Muscle layer of colon (tissue), 2 donors: ENCODE data around the gene SLC12A7.

Source experiments
- H3K27ac ChIP-seq: one replicate; pipeline ENCODE4 v1.7.0; 2013; ENCODE audit warnings: low read depth, mild to moderate bottlenecking, low read length, moderate library complexity
- H3K27me3 ChIP-seq, 2 donors: one replicate each; pipeline ENCODE4 v1.7.0; 2013; ENCODE audit warnings: low read length in 2 of 2, mild to moderate bottlenecking in 2 of 2; ENCODE audit not compliant: insufficient read depth in 2 of 2, control insufficient read depth in 1 of 2
- H3K36me3 ChIP-seq: one replicate; pipeline ENCODE4 v1.7.0; 2013; ENCODE audit warnings: mild to moderate bottlenecking, low read length; ENCODE audit not compliant: insufficient read depth
- H3K4me1 ChIP-seq: one replicate; pipeline ENCODE4 v1.7.0; 2013; ENCODE audit warnings: mild to moderate bottlenecking, low read length; ENCODE audit not compliant: insufficient read depth
- H3K4me3 ChIP-seq, 2 donors: one replicate each; pipeline ENCODE4 v1.7.0; 2013; ENCODE audit warnings: low read length in 2 of 2, low read depth in 1 of 2, mild to moderate bottlenecking in 1 of 2, moderate library complexity in 1 of 2
- H3K9ac ChIP-seq: one replicate; pipeline ENCODE4 v1.7.0; 2013; ENCODE audit warnings: low read length
- H3K9me3 ChIP-seq: one replicate; pipeline ENCODE4 v1.7.0; 2013; ENCODE audit warnings: mild to moderate bottlenecking, low read length
- donor health status: abdominal sarcoma.
- donor health status: Adenocarcinoma of cecum.

Gene SLC12A7

DNA sequence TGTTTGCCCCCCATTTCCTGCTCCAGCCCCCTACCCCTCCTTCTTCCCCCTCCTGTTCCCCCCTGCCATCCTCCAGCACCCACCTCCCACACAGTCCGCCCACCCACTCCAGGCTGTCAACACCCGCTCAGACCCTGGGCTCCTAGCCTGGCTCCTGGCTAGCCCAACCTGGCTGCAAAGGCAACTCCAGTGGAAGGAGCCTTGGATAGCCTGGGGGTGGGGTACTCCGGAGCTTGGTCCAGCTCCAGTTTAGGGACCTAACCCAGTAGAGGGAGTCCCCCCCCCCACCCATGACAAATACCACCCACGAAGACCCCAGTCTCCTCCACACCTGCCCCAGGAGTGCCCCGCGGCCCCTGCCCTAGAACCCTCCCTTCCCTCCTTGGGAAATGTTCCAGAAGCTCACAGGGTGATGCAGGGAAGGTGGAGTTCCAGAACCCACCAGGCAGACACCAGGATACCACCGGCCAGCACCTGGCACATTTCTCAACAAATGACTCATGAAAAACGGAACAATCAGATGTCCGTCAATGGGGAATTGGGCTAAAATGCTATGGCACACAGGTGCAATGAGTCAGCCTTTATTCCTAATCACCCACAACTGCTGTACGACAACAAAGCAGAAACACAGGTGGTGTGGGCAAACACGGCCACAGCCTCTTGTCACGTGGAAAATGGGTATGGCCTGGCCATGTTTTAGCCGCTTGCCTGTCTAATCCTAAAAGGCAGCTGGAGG, 901 bp upstream of the SLC12A7 start:
- Histone ChIP-seq H3K27ac (no peak overlapping the region), H3K9me3 (no peaks in the 10 kb centered on the region), H3K9ac (no peak overlapping the region), H3K27me3 (no peaks in the 10 kb centered on the region), H3K4me1 (peaks cover 13% of the 10 kb centered on the region), H3K36me3 (no peaks in the 10 kb centered on the region), H3K4me3 (no peak overlapping the region)

DNA sequence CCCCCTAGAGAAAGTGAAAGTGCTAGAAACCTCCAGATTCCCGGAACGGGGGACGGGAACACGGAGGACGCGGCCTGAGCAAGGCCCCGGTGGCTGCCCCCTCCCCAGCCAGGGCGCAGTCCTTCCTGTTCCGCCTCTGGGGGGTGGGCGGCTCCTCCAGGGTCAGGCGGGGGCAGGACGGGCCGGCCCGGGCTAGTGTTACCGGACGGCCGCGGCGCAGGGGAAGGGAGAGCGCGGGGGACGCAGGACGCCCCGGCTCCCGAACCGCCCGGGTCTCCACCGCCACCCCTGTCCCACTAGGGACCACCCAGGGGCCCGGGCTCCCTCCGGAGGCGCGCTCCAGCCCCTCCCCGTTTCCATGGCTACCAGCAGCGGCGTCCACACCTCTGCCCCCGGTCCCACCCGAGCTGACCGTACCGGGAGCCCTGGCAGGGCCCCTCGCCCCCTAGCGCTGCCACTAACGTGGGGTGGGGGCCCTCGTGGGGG, 579 bp downstream of the SLC12A7 start:
- H3K9ac ChIP-seq = peak overlapping the region; percentile 82
- no peaks in the 10 kb centered on the region for H3K36me3 ChIP-seq
- H3K4me1 ChIP-seq = peaks cover 18% of the 10 kb centered on the region
- no peaks in the 10 kb centered on the region for H3K9me3 ChIP-seq
- peak overlapping the region; percentile 68 for H3K27ac ChIP-seq
- H3K4me3 ChIP-seq = peak overlapping the region; percentile 86 to 91
- H3K27me3 ChIP-seq = no peaks in the 10 kb centered on the region

DNA sequence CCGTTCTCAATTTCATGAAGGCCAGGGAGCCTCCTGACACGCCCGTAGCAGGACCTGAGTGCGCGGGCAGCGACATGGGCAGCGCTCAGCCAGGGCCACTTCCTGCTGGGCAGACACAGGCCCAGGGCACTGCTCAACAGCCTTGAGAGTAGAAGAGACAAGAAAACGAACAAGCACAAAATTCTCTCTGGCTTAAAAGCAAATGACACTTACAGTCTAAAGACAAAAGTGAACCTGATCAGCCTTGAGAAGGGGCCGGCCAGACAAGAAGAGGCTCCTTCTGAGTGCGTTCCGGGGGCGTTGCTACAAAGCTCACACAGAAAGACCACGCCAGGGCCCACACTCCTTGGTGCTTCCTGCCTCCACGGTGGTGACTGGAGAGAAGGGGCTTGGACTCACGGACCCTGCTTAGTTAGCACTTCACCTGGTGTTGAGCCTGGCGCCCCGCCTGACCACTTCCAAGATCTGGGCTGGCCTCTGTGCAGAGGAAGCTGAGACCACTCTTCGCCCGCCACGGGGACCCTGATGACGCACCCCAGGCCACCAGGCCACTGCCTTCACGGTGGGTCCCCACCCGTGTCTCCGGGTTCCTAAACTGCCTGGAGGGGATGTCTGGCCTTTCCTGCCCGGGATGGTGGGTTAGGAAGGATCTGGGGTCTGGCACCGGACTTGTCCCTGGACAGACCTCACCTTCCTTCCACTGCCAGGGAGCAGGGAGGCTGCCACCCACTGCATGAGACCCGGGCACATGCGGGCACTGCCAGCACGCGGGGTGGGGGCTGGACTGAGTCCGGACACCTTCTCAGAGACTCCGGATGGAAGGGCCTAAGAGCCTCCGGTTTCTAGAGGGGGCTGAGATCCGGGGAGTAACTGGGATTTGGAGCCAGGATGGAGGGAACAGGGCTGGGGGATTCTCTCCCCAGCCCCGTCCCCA, 1.3 kb downstream of the SLC12A7 start:
- peak overlapping the region; percentile 86 to 91 for H3K4me3 ChIP-seq
- H3K4me1 ChIP-seq = peaks cover 21% of the 10 kb centered on the region
- no peaks in the 10 kb centered on the region for H3K27me3 ChIP-seq
- H3K9ac ChIP-seq = peak overlapping the region; percentile 82
- H3K27ac ChIP-seq = peak overlapping the region; percentile 68
- H3K9me3 ChIP-seq = no peaks in the 10 kb centered on the region
- no peaks in the 10 kb centered on the region for H3K36me3 ChIP-seq

DNA sequence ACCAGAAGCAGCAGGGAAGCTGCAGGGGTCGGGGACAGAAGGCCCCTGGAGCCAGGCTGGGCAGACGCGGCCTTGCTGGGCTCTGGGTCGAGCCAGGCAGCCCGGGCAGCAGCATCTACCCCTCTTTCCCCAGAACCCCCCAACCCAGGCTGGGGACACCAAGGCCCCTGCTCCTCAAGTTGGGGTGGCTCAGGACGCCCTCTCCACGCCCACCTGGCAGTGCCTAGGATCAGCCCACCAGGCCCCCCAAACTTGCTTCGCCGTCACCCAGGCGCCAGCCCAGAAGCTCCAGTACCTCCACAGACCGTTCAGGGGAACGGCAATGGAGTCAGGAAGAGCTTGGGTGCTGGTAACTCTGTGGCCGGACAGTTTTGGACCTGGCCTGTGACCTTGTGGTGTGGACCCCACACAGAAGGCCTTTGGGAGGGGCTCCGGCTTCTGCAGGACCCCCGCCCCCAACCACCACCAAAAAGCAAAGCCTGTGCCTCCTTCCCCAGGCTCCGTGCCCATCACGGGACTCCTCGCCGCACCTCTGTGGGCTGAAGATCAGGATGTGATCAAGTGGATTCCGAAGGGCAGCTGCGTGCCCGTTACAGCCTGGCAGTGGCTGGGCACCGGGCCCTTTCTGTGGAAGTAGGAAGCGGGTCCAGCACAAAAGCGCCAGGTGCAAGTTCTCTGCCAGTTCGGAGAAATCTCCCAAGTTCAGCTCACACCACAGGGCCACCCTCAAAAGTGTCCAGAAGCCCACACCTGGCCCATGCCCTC, 2.1 kb downstream of the SLC12A7 start:
- H3K27me3 ChIP-seq = no peaks in the 10 kb centered on the region
- peaks cover 24% of the 10 kb centered on the region for H3K4me1 ChIP-seq
- H3K27ac ChIP-seq = peak overlapping the region; percentile 3
- no peaks in the 10 kb centered on the region for H3K9me3 ChIP-seq
- peak overlapping the region in 1 of 2 donors; percentile 86 for H3K4me3 ChIP-seq
- H3K36me3 ChIP-seq = no peaks in the 10 kb centered on the region
- peak overlapping the region; percentile 82 for H3K9ac ChIP-seq

DNA sequence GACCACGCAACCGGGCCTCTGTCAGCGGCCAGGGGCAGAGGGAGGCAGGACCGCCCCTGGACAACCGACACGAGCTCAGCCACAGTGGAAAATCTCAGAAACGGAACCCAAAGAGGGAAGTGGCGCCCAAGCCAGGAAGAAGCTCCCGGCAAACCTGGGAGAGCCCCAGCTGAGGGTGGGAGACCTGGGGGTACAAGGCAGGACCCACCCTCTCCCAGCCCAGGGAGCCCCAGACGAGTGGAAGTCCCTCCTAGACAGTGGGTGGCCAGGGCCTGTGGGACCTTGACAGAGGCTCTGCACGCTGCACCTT, 3.0 kb downstream of the SLC12A7 start:
- H3K9me3 ChIP-seq = no peaks in the 10 kb centered on the region
- H3K36me3 ChIP-seq = no peaks in the 10 kb centered on the region
- H3K27me3 ChIP-seq = no peaks in the 10 kb centered on the region
- H3K4me3 ChIP-seq = no peak overlapping the region
- H3K4me1 ChIP-seq = peaks cover 34% of the 10 kb centered on the region
- H3K9ac ChIP-seq = no peak overlapping the region
- peak overlapping the region; percentile 3 for H3K27ac ChIP-seq

DNA sequence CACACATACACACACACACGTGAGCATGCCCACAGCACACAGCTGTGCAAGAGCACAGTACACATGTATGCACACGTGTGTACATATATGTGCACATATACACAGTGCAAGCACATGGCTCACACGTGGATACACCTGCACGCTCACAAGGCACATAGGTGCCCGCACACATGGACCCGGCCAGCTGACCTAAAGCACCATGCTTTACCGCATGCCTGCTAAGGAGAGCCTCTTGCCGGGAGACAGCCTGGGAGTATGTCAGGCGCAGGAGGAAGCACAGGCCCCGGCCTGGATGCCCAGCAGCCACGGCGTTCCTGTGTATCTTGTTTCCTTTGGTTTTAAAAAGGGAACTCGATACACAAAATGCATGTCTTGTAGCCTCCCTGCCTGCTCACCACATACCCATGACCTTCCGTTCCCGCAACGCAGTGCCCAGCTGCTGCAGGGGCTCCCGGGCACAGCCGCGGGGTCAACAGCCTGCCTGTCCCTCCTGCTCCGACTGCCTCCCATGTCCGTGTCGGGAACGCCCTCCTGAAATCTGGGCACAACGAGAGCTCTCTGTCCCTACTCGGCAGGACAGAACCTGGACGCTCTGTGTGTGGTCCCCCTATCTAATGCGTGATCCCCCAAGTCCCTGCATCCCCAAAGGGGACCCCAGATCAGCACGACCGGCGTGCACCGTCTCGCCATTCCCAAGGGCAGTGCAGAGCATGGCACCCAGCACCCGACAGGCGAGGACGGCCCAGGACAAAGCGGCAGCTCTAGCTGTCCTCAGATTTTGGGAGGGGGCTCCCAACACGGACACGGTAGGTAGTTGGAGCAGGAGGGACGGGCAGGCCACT, 3.6 kb downstream of the SLC12A7 start:
- no peak overlapping the region for H3K9ac ChIP-seq
- H3K9me3 ChIP-seq = no peaks in the 10 kb centered on the region
- peaks cover 39% of the 10 kb centered on the region for H3K4me1 ChIP-seq
- no peaks in the 10 kb centered on the region for H3K27me3 ChIP-seq
- no peaks in the 10 kb centered on the region for H3K36me3 ChIP-seq
- no peak overlapping the region for H3K4me3 ChIP-seq
- peak overlapping the region; percentile 3 for H3K27ac ChIP-seq

DNA sequence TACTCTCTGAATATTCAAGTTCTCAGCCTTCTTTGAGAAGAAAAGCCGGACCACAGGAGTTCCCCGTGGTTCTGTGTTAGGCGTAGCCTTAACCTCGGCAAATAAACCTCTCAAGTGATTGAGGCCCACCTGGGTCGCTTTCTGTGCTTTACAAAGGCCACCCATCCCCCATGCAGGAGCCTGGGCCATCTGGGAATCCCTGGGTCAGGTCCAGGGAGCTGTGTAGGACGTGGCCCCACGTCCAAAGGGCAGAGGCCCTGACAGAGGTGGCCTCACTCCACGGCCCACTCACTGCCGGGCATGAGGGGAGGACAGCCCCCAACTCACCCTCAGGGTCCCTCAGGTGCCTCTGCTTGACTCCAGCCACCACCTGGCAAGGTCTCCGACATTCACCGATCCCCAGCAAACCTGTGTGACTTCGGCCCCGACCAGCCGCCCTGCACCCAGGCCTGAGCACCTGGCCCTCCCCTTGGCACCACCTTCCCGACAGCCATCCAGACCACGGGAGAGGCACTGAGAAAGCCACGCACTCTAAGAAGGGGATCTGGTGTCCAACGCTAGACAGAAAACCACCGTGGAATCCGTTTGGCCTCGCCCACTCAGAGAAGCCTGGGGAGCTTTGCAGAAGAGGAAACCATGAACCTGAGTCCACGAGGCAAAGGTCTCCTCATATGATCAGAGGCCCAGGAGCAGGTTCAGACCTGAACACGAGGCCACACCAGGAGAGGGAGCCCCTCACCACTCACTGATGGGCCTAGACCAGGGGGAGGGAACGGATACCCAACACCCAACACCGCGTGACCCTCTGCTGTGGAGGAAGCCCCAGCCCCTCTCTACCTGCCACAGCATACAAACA, 4.5 kb downstream of the SLC12A7 start:
- Histone ChIP-seq H3K9ac (no peak overlapping the region), H3K9me3 (no peaks in the 10 kb centered on the region), H3K4me1 (peaks cover 48% of the 10 kb centered on the region), H3K27me3 (no peaks in the 10 kb centered on the region), H3K4me3 (no peak overlapping the region), H3K27ac (peak overlapping the region; percentile 32), H3K36me3 (no peaks in the 10 kb centered on the region)

DNA sequence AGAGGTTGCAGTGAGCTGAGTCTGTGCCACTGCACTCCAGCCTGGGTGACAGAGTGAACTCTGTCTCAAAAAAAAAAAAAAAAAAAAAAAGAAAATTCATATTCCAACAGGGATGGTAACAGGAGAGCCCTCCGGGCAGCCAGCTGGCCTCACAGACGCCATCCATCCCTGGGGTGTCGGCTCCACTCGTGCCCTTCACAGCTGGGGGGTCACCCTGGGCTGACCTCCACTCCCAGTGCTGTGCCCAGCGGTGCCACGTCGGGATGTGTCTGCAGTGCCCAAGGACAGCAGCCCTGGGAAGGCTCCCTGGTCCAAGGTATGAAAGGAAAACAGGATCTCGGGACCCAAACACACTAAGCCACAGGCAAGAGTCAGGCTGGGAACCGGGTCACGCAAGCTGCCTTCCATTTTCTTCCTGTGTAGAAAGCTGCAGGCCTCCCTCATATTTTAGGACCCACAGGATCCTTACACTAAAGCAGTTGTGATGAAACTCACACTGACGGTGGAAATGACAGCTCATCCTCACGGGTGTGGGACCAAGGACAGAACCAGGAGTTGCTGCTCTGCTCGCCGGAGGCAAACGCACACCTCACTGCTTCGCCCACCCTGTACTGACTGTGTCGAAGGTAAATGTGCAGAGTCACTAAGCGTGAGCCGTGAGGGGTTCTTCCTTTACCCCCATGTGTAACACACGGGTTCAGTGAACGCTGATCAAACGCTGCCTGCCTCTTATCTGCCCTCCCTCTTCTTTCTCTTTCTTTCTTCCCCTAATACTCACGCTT, 5.3 kb downstream of the SLC12A7 start:
- Histone ChIP-seq H3K27ac (peak overlapping the region; percentile 32), H3K27me3 (no peaks in the 10 kb centered on the region), H3K36me3 (no peaks in the 10 kb centered on the region), H3K9me3 (no peaks in the 10 kb centered on the region), H3K4me1 (peaks cover 48% of the 10 kb centered on the region), H3K4me3 (no peak overlapping the region), H3K9ac (no peak overlapping the region)

DNA sequence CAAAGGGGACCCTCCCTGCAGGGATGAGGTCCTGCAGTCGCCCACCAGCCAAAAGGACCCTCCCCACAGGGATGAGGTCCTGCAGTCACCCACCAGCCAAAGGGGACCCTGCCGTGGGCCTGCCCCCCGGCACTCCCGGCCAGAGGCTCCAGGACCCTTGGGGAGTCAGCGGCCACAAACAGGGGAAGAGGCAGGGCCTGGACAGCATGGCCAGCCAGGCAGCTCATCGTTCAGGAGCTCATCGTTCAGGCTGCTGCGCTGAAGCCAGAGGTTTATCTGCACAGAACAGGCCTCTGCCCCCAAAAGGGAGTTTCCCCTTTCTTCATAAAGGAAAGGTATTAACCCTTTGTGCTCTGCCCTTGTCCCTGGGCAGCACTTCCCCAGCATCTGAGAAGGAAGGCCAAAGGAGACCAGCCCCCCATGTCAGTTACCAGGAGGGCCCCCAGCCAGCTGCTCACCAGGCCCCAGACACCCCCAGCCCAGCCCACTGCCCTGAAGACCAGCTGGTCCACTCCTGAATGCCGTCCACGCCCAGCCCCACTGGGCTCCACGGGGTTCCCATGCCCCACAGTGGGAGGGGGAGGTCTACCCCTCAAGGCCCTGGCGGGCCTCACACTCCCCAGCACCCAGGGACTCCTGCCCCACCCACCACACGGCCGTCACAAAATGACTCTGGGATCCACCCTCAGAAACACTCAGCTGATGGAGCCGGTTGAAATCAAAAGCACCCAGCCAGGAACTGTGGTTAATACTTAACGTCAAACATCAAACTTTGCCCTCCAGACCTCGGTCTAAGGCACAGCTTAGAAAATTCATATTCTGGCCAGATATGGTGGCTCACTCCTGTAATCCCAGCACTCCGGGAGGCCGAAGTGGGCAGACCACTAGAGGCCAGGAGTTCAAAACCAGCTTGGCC, 6.3 kb downstream of the SLC12A7 start:
- no peaks in the 10 kb centered on the region for H3K36me3 ChIP-seq
- H3K9me3 ChIP-seq = no peaks in the 10 kb centered on the region
- H3K27ac ChIP-seq = no peak overlapping the region
- H3K4me3 ChIP-seq = no peak overlapping the region
- no peak overlapping the region for H3K9ac ChIP-seq
- peaks cover 45% of the 10 kb centered on the region for H3K4me1 ChIP-seq
- H3K27me3 ChIP-seq = no peaks in the 10 kb centered on the region
